NCI-H187 (cell line): ENCODE results near the gene KCTD17.

Experiments used
- DNase-seq, 2 experiments: peaks; one replicate each; lab custom pipeline; 2025; lab: John Stamatoyannopoulos, UW

KCTD17 gene

GRCh38 chr22:37051391-37052385, at the start of gene KCTD17:
KCTD17 (plus strand) TSS chr22:37051742; CDS start chr22:37051761, 19 bp downstream.
- no peak for DNase-seq

GRCh38 chr22:37001826-37002225, 49.7 kb upstream of the KCTD17 start:
- DNase-seq, result no peak

GRCh38 chr22:37002633-37003032, 48.9 kb upstream of the KCTD17 start:
- DNase-seq, result no peak

- DNase-seq, result no peak
Observed at GRCh38 chr22:37007651-37008050, 43.9 kb upstream of the KCTD17 start.

GRCh38 chr22:37008365-37008764, 43.2 kb upstream of the KCTD17 start:
- no peak for DNase-seq

- no peak for DNase-seq
Observed at GRCh38 chr22:37009490-37009889, 42.1 kb upstream of the KCTD17 start.

GRCh38 chr22:37010174-37010573, 41.4 kb upstream of the KCTD17 start:
- no peak for DNase-seq

- no peak for DNase-seq
Observed at GRCh38 chr22:37010976-37011375, 40.6 kb upstream of the KCTD17 start.

- no peak for DNase-seq
Observed at GRCh38 chr22:37011472-37011871, 40.1 kb upstream of the KCTD17 start.

GRCh38 chr22:37012262-37012904, 39.2 kb upstream of the KCTD17 start:
- no peak for DNase-seq

GRCh38 chr22:37012956-37013355, 38.6 kb upstream of the KCTD17 start:
- no peak for DNase-seq

GRCh38 chr22:37014415-37014806, 37.1 kb upstream of the KCTD17 start:
- DNase-seq, result no peak

- no peak for DNase-seq
Observed at GRCh38 chr22:37014835-37015586, 36.5 kb upstream of the KCTD17 start.

GRCh38 chr22:37015587-37015878, 36.0 kb upstream of the KCTD17 start:
- no peak for DNase-seq

- DNase-seq, result no peak
Observed at GRCh38 chr22:37016134-37016910, 35.2 kb upstream of the KCTD17 start.

- DNase-seq, result no peak
Observed at GRCh38 chr22:37017356-37017755, 34.2 kb upstream of the KCTD17 start.

- DNase-seq, result no peak
Observed at GRCh38 chr22:37018086-37018814, 33.3 kb upstream of the KCTD17 start.

GRCh38 chr22:37018815-37019308, 32.7 kb upstream of the KCTD17 start:
- DNase-seq, result no peak

GRCh38 chr22:37019309-37020191, 32.0 kb upstream of the KCTD17 start, which contains the start of the genes MPST and TST:
MPST (plus strand) TSS chr22:37019742; CDS start chr22:37019837, 95 bp downstream.
TST (minus strand) TSS chr22:37019447; CDS start chr22:37018732, 715 bp downstream.
- no peak for DNase-seq

- DNase-seq, result no peak
Observed at GRCh38 chr22:37020192-37020479, 31.4 kb upstream of the KCTD17 start.
